Neural cell (in vitro differentiated cells): ENCODE results near the gene HEXD. TPM values are rescaled to one million over a fixed set of nuclear protein-coding genes. Genes with fewer than 3 reads are reported as not detected.

Experiments
- H2AFZ ChIP-seq: fragments of 200-600, 300-800 bp; sonication (generic), shearing (Covaris generic); 2 replicates; pipeline ENCODE4 v1.6.0; 2014; ENCODE audit warnings: low read depth, mild to moderate bottlenecking, antibody characterized with exemption, low read length, moderate library complexity
- H3F3A ChIP-seq: fragments of 200-600 bp; shearing (Covaris generic); 2 replicates; pipeline ENCODE4 v1.6.1; 2016; ENCODE audit warnings: mild to moderate bottlenecking, moderate library complexity, mixed read lengths, antibody characterized with exemption, low read length; ENCODE audit not compliant: insufficient read depth, poor library complexity, severe bottlenecking
- H3K27ac ChIP-seq: fragments of 200-600, 300-800 bp; sonication (generic), shearing (Covaris generic); 2 replicates; pipeline ENCODE4 v1.5.1; 2014; ENCODE audit warnings: mild to moderate bottlenecking, low read length, moderate library complexity
- H3K27me3 ChIP-seq: fragments of 300-800, 200-600 bp; sonication (generic), shearing (Covaris generic); 2 replicates; pipeline ENCODE4 v1.6.0; 2014; ENCODE audit warnings: mild to moderate bottlenecking, low read depth, low read length, moderate library complexity; ENCODE audit not compliant: insufficient read depth
- H3K36me3 ChIP-seq: fragments of 300-800, 200-600 bp; sonication (generic), shearing (Covaris generic); 2 replicates; pipeline ENCODE4 v1.5.1; 2014; ENCODE audit warnings: mild to moderate bottlenecking, antibody characterized with exemption, low read length, moderate library complexity; ENCODE audit not compliant: insufficient read depth
- H3K4me2 ChIP-seq: fragments of 300-800, 200-600 bp; sonication (generic), shearing (Covaris generic); 2 replicates; pipeline ENCODE4 v1.6.0; 2014; ENCODE audit warnings: mild to moderate bottlenecking, low read length
- H3K4me3 ChIP-seq: fragments of 300-800, 200-600 bp; sonication (generic), shearing (Covaris generic); 2 replicates; pipeline ENCODE4 v1.5.1; 2014; ENCODE audit warnings: mild to moderate bottlenecking, low read length, moderate library complexity
- H3K79me2 ChIP-seq: fragments of 200-600 bp; shearing (Covaris generic); replicated peaks from 2 replicates; pipeline ENCODE4 v1.6.0; 2014; ENCODE audit warnings: mild to moderate bottlenecking, low read length, moderate library complexity; ENCODE audit not compliant: insufficient read depth
- H3K9ac ChIP-seq: fragments of 300-800, 200-600 bp; sonication (generic), shearing (Covaris generic); 2 replicates; pipeline ENCODE4 v1.6.1; 2016; ENCODE audit warnings: mild to moderate bottlenecking, low read length, mixed read lengths
- H3K9me2 ChIP-seq: fragments of 200-600 bp; shearing (Covaris generic); 2 replicates; pipeline ENCODE4 v1.6.1; 2016; ENCODE audit warnings: mild to moderate bottlenecking, low read length, mixed read lengths; ENCODE audit not compliant: insufficient read depth
- H3K9me3 ChIP-seq: fragments of 200-600, 300-800 bp; sonication (generic), shearing (Covaris generic); 2 replicates; pipeline ENCODE4 v1.6.1; 2016; ENCODE audit warnings: mild to moderate bottlenecking, mixed run types, low read length, moderate library complexity, mixed read lengths
- H4K20me1 ChIP-seq: fragments of 200-600 bp; shearing (Covaris generic); 2 replicates; pipeline ENCODE4 v1.6.1; 2016; ENCODE audit warnings: mild to moderate bottlenecking, mixed run types; ENCODE audit not compliant: insufficient read depth
- CTCF ChIP-seq: fragments of 450-650 bp; IDR thresholded peaks from 2 replicates; pipeline ENCODE4 v1.5.1; 2014; ENCODE audit warnings: antibody characterized with exemption, mild to moderate bottlenecking, moderate library complexity; ENCODE audit not compliant: poor library complexity, severe bottlenecking
- EP300 ChIP-seq: fragments of 450-650 bp; conservative IDR thresholded peaks from 2 replicates; pipeline ENCODE4 v1.6.1; 2014; ENCODE audit warnings: antibody characterized with exemption, mild to moderate bottlenecking, moderate library complexity; ENCODE audit not compliant: poor library complexity, severe bottlenecking
- EZH2 ChIP-seq: fragments of 200-600, 300-800 bp; shearing (Covaris generic), sonication (generic); IDR thresholded peaks from 2 replicates; pipeline ENCODE4 v1.6.1; 2014; ENCODE audit warnings: antibody characterized with exemption, low read length, borderline replicate concordance, mild to moderate bottlenecking; ENCODE audit not compliant: insufficient read depth, poor library complexity, severe bottlenecking
- MXI1 ChIP-seq: fragments of 450-650 bp; conservative IDR thresholded peaks from 2 replicates; pipeline ENCODE4 v1.6.1; 2014; ENCODE audit warnings: antibody characterized with exemption, mild to moderate bottlenecking; ENCODE audit not compliant: poor library complexity, severe bottlenecking
- POLR2AphosphoS5 ChIP-seq: IDR thresholded peaks from 2 replicates; pipeline ENCODE4 v1.6.1; 2012
- RAD21 ChIP-seq: fragments of 450-650 bp; conservative IDR thresholded peaks from 2 replicates; pipeline ENCODE4 v1.6.1; 2014; ENCODE audit warnings: antibody characterized with exemption, mild to moderate bottlenecking, moderate library complexity
- TAF1 ChIP-seq: IDR thresholded peaks from 2 replicates; pipeline ENCODE4 v1.6.1; 2012; ENCODE audit warnings: low read depth
- polyA plus RNA-seq: library from polyadenylated mRNA; depleted of rRNA; stranded (reverse); fragments of >200 nt; gene quantifications from 2 replicates; pipeline ENCODE4 v1.2.3, GENCODE V29; 2014
- TF ChIP-seq, protein P1 (sequence below): IDR thresholded peaks from 2 replicates; pipeline ENCODE4 v1.6.1; 2012; ENCODE audit warnings: borderline replicate concordance

HEXD gene
- polyA plus RNA-seq, 1 donor from 2014 or later: 72.8 TPM

DNA sequence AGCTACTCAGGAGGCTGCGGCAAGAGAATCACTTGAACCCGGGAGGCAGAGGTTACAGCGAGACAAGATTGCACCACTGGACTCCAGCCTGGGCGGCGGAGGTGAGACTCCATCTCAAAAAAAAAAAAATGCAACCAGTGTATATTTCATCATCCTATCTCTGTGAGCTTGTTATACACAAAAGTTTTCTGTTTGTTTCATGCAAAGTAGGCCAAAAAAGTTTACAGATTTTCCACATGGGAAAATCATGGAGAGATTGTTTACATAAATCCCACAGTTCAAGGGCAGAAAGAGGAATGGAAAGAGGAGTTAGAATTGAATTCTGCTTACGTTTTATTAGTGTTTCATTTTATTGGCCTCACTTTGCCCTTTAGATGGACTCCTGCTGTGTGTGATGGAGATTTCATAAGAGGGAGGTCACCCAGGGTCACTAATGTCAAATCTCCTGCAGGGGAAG is 65.1 kb downstream of the HEXD start:
- peaks cover 5% of the 10 kb centered on the region for H3K36me3 ChIP-seq
- no peaks in the 10 kb centered on the region for H3F3A ChIP-seq
- no peaks in the 10 kb centered on the region for H3K9me3 ChIP-seq
- H2AFZ ChIP-seq: no peak overlapping the region
- no peaks in the 10 kb centered on the region for H3K9me2 ChIP-seq
- H3K27me3 ChIP-seq: no peaks in the 10 kb centered on the region
- no peak overlapping the region for H3K4me2 ChIP-seq
- H3K4me3 ChIP-seq: no peak overlapping the region
- no peak overlapping the region for H3K9ac ChIP-seq
- TF ChIP-seq EZH2 (no peak), CTCF (no peak), MXI1 (no peak), POLR2AphosphoS5 (no peak)
- H3K27ac ChIP-seq: no peak overlapping the region
- H3K79me2 ChIP-seq: no peaks in the 10 kb centered on the region
- H4K20me1 ChIP-seq: no peaks in the 10 kb centered on the region

- no peaks in the 10 kb centered on the region for H4K20me1 ChIP-seq
- no peaks in the 10 kb centered on the region for H3K9me2 ChIP-seq
- H3K79me2 ChIP-seq: no peaks in the 10 kb centered on the region
- H3K27ac ChIP-seq: no peak overlapping the region
- H2AFZ ChIP-seq: no peak overlapping the region
- no peak overlapping the region for H3K4me2 ChIP-seq
- no peak overlapping the region for H3K4me3 ChIP-seq
- no peaks in the 10 kb centered on the region for H3K9me3 ChIP-seq
- peaks cover 5% of the 10 kb centered on the region for H3K36me3 ChIP-seq
- H3K9ac ChIP-seq: no peak overlapping the region
- TF ChIP-seq CTCF: no peak
- TF ChIP-seq, protein P1, sequence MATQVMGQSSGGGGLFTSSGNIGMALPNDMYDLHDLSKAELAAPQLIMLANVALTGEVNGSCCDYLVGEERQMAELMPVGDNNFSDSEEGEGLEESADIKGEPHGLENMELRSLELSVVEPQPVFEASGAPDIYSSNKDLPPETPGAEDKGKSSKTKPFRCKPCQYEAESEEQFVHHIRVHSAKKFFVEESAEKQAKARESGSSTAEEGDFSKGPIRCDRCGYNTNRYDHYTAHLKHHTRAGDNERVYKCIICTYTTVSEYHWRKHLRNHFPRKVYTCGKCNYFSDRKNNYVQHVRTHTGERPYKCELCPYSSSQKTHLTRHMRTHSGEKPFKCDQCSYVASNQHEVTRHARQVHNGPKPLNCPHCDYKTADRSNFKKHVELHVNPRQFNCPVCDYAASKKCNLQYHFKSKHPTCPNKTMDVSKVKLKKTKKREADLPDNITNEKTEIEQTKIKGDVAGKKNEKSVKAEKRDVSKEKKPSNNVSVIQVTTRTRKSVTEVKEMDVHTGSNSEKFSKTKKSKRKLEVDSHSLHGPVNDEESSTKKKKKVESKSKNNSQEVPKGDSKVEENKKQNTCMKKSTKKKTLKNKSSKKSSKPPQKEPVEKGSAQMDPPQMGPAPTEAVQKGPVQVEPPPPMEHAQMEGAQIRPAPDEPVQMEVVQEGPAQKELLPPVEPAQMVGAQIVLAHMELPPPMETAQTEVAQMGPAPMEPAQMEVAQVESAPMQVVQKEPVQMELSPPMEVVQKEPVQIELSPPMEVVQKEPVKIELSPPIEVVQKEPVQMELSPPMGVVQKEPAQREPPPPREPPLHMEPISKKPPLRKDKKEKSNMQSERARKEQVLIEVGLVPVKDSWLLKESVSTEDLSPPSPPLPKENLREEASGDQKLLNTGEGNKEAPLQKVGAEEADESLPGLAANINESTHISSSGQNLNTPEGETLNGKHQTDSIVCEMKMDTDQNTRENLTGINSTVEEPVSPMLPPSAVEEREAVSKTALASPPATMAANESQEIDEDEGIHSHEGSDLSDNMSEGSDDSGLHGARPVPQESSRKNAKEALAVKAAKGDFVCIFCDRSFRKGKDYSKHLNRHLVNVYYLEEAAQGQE: no peak
- TF ChIP-seq POLR2AphosphoS5: no peak
- TF ChIP-seq TAF1: no peak
- no peak for TF ChIP-seq EP300
- TF ChIP-seq MXI1: no peak
- no peak for TF ChIP-seq RAD21
- no peak for TF ChIP-seq EZH2
- H3F3A ChIP-seq: no peaks in the 10 kb centered on the region
- H3K27me3 ChIP-seq: no peaks in the 10 kb centered on the region
Measured at GRCh38 chr17:82483836-82484235, 65.7 kb downstream of the HEXD start.
